B cell (primary cell): ENCODE measurements around the gene XIAP.

Source experiments
- EZH2 ChIP-seq: IDR thresholded peaks from 2 replicates; pipeline ENCODE4 v1.6.1; 2012; ENCODE audit warnings: borderline replicate concordance, low read depth, mild to moderate bottlenecking, moderate library complexity, low read length; ENCODE audit not compliant: insufficient read depth, poor library complexity, severe bottlenecking
- TF ChIP-seq, protein P1 (sequence below): fragments of 200-600 bp; IDR thresholded peaks from one replicate; pipeline ENCODE4 v1.8.0; 2022; ENCODE audit warnings: antibody characterized with exemption, mild to moderate bottlenecking

DNA sequence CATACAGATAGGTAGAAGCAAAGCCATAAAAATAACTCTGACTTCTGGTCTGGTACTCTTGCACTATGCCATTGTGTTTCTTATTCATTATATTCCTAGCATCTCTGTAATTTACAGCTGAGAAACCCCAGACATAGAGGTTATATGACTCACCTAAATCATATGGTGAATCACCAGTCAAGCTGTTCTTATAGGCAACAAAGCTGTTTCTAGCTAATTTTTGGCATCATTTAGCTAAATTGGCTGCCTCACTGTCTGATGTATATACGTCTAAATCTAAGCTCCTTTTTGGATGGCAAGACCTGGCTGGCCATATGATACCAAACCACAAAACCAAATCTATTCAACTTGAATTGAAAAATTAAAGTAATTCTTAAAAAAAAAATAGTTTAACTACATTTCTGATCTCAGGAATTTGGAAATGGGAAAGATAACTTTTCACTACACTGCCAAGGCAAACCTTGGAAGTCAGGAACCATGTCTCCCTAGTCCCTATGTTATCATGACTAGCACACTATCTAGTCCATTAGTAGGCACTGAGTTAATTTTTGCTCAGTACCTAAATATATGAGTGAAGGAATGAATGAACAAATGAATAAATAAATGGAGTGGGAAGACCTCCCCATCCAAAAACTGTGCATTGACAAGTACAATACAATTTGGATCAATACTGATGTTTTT is 60.4 kb downstream of the XIAP start:
- TF ChIP-seq, protein P1, sequence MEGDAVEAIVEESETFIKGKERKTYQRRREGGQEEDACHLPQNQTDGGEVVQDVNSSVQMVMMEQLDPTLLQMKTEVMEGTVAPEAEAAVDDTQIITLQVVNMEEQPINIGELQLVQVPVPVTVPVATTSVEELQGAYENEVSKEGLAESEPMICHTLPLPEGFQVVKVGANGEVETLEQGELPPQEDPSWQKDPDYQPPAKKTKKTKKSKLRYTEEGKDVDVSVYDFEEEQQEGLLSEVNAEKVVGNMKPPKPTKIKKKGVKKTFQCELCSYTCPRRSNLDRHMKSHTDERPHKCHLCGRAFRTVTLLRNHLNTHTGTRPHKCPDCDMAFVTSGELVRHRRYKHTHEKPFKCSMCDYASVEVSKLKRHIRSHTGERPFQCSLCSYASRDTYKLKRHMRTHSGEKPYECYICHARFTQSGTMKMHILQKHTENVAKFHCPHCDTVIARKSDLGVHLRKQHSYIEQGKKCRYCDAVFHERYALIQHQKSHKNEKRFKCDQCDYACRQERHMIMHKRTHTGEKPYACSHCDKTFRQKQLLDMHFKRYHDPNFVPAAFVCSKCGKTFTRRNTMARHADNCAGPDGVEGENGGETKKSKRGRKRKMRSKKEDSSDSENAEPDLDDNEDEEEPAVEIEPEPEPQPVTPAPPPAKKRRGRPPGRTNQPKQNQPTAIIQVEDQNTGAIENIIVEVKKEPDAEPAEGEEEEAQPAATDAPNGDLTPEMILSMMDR: no peak
- TF ChIP-seq EZH2: no peak
